Keratinocyte (primary cell): ENCODE data around the gene GUK1.

Source experiments
- EZH2 ChIP-seq: IDR thresholded peaks from one replicate; pipeline ENCODE4 v1.6.1; 2012; ENCODE audit warnings: inconsistent platforms, mild to moderate bottlenecking, low read length, moderate library complexity
- TF ChIP-seq, protein P1 (sequence below), 3 experiments: IDR thresholded peaks in 1 of 3; conservative IDR thresholded peaks in 1 of 3; optimal IDR thresholded peaks in 1 of 3; 2 replicates in 2 of 3; 3 replicates in 1 of 3; pipeline versions ENCODE3 to v1.5.1; 2011; ENCODE audit warnings: low read length in 3 of 3, mild to moderate bottlenecking in 3 of 3, moderate library complexity in 2 of 3, control low read depth in 1 of 3, inconsistent platforms in 1 of 3; ENCODE audit not compliant: insufficient read depth in 2 of 3; ENCODE audit errors: extremely low read depth in 1 of 3

GRCh38 chr1:228101994-228102790 is 37.9 kb upstream of the GUK1 start:
- TF ChIP-seq, protein P1, sequence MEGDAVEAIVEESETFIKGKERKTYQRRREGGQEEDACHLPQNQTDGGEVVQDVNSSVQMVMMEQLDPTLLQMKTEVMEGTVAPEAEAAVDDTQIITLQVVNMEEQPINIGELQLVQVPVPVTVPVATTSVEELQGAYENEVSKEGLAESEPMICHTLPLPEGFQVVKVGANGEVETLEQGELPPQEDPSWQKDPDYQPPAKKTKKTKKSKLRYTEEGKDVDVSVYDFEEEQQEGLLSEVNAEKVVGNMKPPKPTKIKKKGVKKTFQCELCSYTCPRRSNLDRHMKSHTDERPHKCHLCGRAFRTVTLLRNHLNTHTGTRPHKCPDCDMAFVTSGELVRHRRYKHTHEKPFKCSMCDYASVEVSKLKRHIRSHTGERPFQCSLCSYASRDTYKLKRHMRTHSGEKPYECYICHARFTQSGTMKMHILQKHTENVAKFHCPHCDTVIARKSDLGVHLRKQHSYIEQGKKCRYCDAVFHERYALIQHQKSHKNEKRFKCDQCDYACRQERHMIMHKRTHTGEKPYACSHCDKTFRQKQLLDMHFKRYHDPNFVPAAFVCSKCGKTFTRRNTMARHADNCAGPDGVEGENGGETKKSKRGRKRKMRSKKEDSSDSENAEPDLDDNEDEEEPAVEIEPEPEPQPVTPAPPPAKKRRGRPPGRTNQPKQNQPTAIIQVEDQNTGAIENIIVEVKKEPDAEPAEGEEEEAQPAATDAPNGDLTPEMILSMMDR (optimal IDR thresholded peaks at IDR 0.05 in 1 of 3, IDR thresholded peaks at IDR 0.05 in 1 of 3, conservative IDR thresholded peaks at IDR 0.05 in 1 of 3; ENCODE audit: extremely low read depth in 1 of 3, insufficient read depth in 2 of 3, low read length in 3 of 3), result peak; percentile 11 to 68 (median 52)
- no peak for TF ChIP-seq EZH2
